ENCODE results near the gene FKBP6. TPM values are rescaled to one million over a fixed set of nuclear protein-coding genes. Genes with fewer than 3 reads are reported as not detected.
"Not testable (repeated sequence)": the region's sequence is repeated elsewhere in the genome, so short reads cannot be mapped to it uniquely, and the experiment has no call there.

The FKBP6 gene
- total RNA-seq, 1 experiment from 2014 or later: not detected

GRCh38 chr7:73373741-73374140, 45.8 kb downstream of the FKBP6 start:
- Histone ChIP-seq H3K79me2 (ENCODE audit: low read length) (no peaks in the 10 kb centered on the region), H2AFZ (ENCODE audit: low read length) (no peak overlapping the region), H3K4me3 (ENCODE audit: low read length) (no peak overlapping the region), H3K9me2 (replicated peaks; ENCODE audit: low read length) (no peaks in the 10 kb centered on the region), H3K4me1 (ENCODE audit: insufficient read depth, low read length) (no peaks in the 10 kb centered on the region), H3K27ac (ENCODE audit: low read length) (no peak overlapping the region), H3F3A (ENCODE audit: low read length, unreplicated experiment) (no peaks in the 10 kb centered on the region), H3K36me3 (ENCODE audit: low read depth, low read length) (no peaks in the 10 kb centered on the region), H3K4me2 (ENCODE audit: low read length) (no peak overlapping the region), H3K9me3 (ENCODE audit: low read length) (no peaks in the 10 kb centered on the region), H3K9ac (ENCODE audit: low read length) (no peak overlapping the region), H4K20me1 (ENCODE audit: low read length) (no peaks in the 10 kb centered on the region), H3K27me3 (ENCODE audit: low read length) (no peaks in the 10 kb centered on the region)
- no peak for TF ChIP-seq EZH2 (IDR thresholded peaks at IDR 0.05; ENCODE audit: low read length, unreplicated experiment)
- TF ChIP-seq CTCF (conservative IDR thresholded peaks at IDR 0.05; ENCODE audit: low read depth, low read length): no peak
- no peak for TF ChIP-seq EZH2phosphoT487 (IDR thresholded peaks at IDR 0.05; ENCODE audit: borderline replicate concordance, low read length)
- ATAC-seq (no peak), DNase-seq (no peak)
- BruUV-seq (replicated peaks): no TSS peak
- ChIA-PET POLR2A (ENCODE audit: unreplicated experiment) (no interaction called here), CTCF (no interaction called here)
- intact Hi-C loops (cut with micrococcal nuclease): no loop called here

GRCh38 chr7:73376262-73376661, 48.3 kb downstream of the FKBP6 start:
- H3K27me3 ChIP-seq (ENCODE audit: low read length); H2AFZ ChIP-seq (ENCODE audit: low read length); H3K4me3 ChIP-seq (ENCODE audit: low read length); POLR2A ChIA-PET (ENCODE audit: unreplicated experiment); intact Hi-C loops (cut with micrococcal nuclease); CTCF ChIA-PET; H3K36me3 ChIP-seq (ENCODE audit: low read depth, low read length); H3F3A ChIP-seq (ENCODE audit: low read length, unreplicated experiment); H3K79me2 ChIP-seq (ENCODE audit: low read length); H3K4me2 ChIP-seq (ENCODE audit: low read length); ATAC-seq; H4K20me1 ChIP-seq (ENCODE audit: low read length); H3K27ac ChIP-seq (ENCODE audit: low read length); H3K4me1 ChIP-seq (ENCODE audit: insufficient read depth, low read length); DNase-seq; H3K9me2 ChIP-seq (replicated peaks; ENCODE audit: low read length); H3K9me3 ChIP-seq (ENCODE audit: low read length); H3K9ac ChIP-seq (ENCODE audit: low read length); BruUV-seq (replicated peaks): not testable (repeated sequence)

GRCh38 chr7:73376671-73377412, 48.9 kb downstream of the FKBP6 start:
- Histone ChIP-seq H4K20me1 (ENCODE audit: low read length) (no peaks in the 10 kb centered on the region), H3K4me3 (ENCODE audit: low read length) (no peak overlapping the region), H3K9me2 (replicated peaks; ENCODE audit: low read length) (no peaks in the 10 kb centered on the region), H3K4me1 (ENCODE audit: insufficient read depth, low read length) (no peaks in the 10 kb centered on the region), H3K9me3 (ENCODE audit: low read length) (no peaks in the 10 kb centered on the region), H3K36me3 (ENCODE audit: low read depth, low read length) (no peaks in the 10 kb centered on the region), H2AFZ (ENCODE audit: low read length) (no peak overlapping the region), H3K27me3 (ENCODE audit: low read length) (no peaks in the 10 kb centered on the region), H3F3A (ENCODE audit: low read length, unreplicated experiment) (no peaks in the 10 kb centered on the region), H3K27ac (ENCODE audit: low read length) (no peak overlapping the region), H3K9ac (ENCODE audit: low read length) (no peak overlapping the region), H3K4me2 (ENCODE audit: low read length) (no peak overlapping the region), H3K79me2 (ENCODE audit: low read length) (no peaks in the 10 kb centered on the region)
- TF ChIP-seq EZH2phosphoT487 (IDR thresholded peaks at IDR 0.05; ENCODE audit: borderline replicate concordance, low read length): no peak
- no peak for TF ChIP-seq CTCF (conservative IDR thresholded peaks at IDR 0.05; ENCODE audit: low read depth, low read length)
- no peak for TF ChIP-seq EZH2 (IDR thresholded peaks at IDR 0.05; ENCODE audit: low read length, unreplicated experiment)
- ATAC-seq (no peak), DNase-seq (no peak)
- POLR2A ChIA-PET (ENCODE audit: unreplicated experiment): no interaction called here
- no TSS peak for BruUV-seq (replicated peaks)
- intact Hi-C loops (cut with micrococcal nuclease): no loop called here
- CTCF ChIA-PET: no interaction called here

GRCh38 chr7:73377413-73378200, 49.6 kb downstream of the FKBP6 start:
- H3K4me3 ChIP-seq (ENCODE audit: low read length); H2AFZ ChIP-seq (ENCODE audit: low read length); BruUV-seq (replicated peaks); CTCF ChIA-PET; DNase-seq; ATAC-seq; H3K4me1 ChIP-seq (ENCODE audit: insufficient read depth, low read length); H3K36me3 ChIP-seq (ENCODE audit: low read depth, low read length); H3K79me2 ChIP-seq (ENCODE audit: low read length); H3K27ac ChIP-seq (ENCODE audit: low read length); H4K20me1 ChIP-seq (ENCODE audit: low read length); H3K9me3 ChIP-seq (ENCODE audit: low read length); H3K4me2 ChIP-seq (ENCODE audit: low read length); H3K9me2 ChIP-seq (replicated peaks; ENCODE audit: low read length); POLR2A ChIA-PET (ENCODE audit: unreplicated experiment); H3F3A ChIP-seq (ENCODE audit: low read length, unreplicated experiment); H3K27me3 ChIP-seq (ENCODE audit: low read length); intact Hi-C loops (cut with micrococcal nuclease); H3K9ac ChIP-seq (ENCODE audit: low read length): not testable (repeated sequence)
